Measurements from ENCODE around the gene ISCA2.
A peak's percentile ranks its signal among the peaks of the same experiment; 100 is the strongest.

The ISCA2 gene

DNA sequence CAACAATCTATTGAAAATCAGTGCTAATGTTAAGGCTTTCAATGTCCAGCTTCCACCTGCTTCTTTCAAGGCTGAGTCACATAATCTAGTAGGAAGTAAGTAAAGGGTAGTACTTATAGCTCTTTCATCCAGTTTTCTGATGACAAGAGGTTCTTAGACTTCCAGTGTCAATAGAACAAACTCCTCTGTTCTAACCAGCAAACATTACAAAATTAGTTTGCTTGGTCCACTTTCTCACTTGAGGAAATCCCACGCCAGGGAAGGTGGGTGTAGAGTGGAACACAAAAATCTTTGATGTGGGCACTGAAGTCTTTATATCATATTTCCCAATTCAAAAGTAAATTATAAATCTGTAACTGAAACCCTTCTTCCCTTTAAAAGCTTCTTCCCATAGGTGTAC is 3.1 kb upstream of the ISCA2 start:
- Histone ChIP-seq H3K9me3 (ENCODE audit: insufficient read depth, low read depth, low read length) (no peaks in the 10 kb centered on the region), H3K36me3 (ENCODE audit: insufficient read depth, low read length) (no peaks in the 10 kb centered on the region), H3K4me3 (ENCODE audit: low read length, poor library complexity, severe bottlenecking) (no peak overlapping the region), H3K9me2 (replicated peaks; ENCODE audit: low read depth, low read length) (no peaks in the 10 kb centered on the region), H3K9ac (ENCODE audit: low read depth, low read length, poor library complexity, severe bottlenecking) (no peak overlapping the region), H3K27me3 (ENCODE audit: insufficient read depth, low read length, poor library complexity, severe bottlenecking) (no peaks in the 10 kb centered on the region), H4K20me1 (ENCODE audit: insufficient read depth, low read length, poor library complexity, severe bottlenecking) (peaks cover 7% of the 10 kb centered on the region), H3K4me1 (ENCODE audit: insufficient read depth, low read length, poor library complexity, severe bottlenecking) (peaks cover 42% of the 10 kb centered on the region), H3F3A (ENCODE audit: low read depth) (peaks cover 8% of the 10 kb centered on the region), H3K79me2 (ENCODE audit: insufficient read depth, low read length) (peaks cover 29% of the 10 kb centered on the region), H3K4me2 (ENCODE audit: low read depth, low read length, poor library complexity, severe bottlenecking) (peak overlapping the region; percentile 22), H2AFZ (ENCODE audit: low read length) (no peak overlapping the region)
- TF ChIP-seq CTCF (conservative IDR thresholded peaks at IDR 0.05; ENCODE audit: low read length), result no peak
- no peak for TF ChIP-seq EZH2phosphoT487 (IDR thresholded peaks at IDR 0.05; ENCODE audit: borderline replicate concordance)

DNA sequence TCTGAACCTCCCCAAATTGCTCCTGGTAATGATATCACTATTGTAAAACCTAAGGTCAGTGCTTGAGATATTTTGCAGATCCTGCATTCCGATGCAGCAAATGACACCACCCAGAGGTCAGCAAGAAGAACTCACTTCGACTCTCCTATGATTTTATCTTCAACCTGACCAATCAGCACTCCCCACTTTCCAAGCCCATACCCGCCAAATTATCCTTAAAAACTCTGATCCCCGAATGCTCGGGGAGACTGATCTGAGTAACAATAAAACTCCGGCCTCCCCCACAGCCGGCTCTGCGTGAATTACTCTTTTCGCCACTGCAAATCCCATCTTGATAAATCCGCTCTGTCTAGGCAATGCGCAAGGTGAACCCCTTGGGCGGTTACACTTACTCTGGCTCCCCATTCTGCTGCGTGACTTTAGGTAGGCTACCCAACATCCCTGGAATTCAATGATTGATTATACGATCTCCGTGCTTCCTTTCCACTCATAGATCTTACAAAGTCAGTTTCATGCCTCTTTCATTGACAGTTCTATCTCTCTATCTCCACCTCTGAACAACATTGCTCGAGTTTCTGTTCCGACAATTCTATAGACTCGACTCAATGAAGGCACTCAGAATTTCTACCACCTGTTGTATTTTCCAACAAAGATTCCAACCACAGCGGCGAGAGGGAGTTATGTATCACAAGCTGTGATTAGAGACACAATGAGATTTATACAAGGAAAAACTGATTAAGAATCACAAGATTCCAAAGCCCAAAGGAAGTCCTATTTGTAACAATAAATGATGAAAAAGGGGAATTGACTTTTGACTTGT is 1.4 kb upstream of the ISCA2 start:
- H3K9me2 ChIP-seq (replicated peaks; ENCODE audit: low read depth, low read length), result no peaks in the 10 kb centered on the region
- H2AFZ ChIP-seq (ENCODE audit: low read length), result peak overlapping the region; percentile 95
- H3K36me3 ChIP-seq (ENCODE audit: insufficient read depth, low read length), result no peaks in the 10 kb centered on the region
- H3K9ac ChIP-seq (ENCODE audit: low read depth, low read length, poor library complexity, severe bottlenecking), result peak overlapping the region; percentile 86
- H3K4me1 ChIP-seq (ENCODE audit: insufficient read depth, low read length, poor library complexity, severe bottlenecking), result peaks cover 54% of the 10 kb centered on the region
- H3F3A ChIP-seq (ENCODE audit: low read depth), result peaks cover 13% of the 10 kb centered on the region
- no peaks in the 10 kb centered on the region for H3K27me3 ChIP-seq (ENCODE audit: insufficient read depth, low read length, poor library complexity, severe bottlenecking)
- H3K4me3 ChIP-seq (ENCODE audit: low read length, poor library complexity, severe bottlenecking), result peak overlapping the region; percentile 85
- H3K79me2 ChIP-seq (ENCODE audit: insufficient read depth, low read length), result peaks cover 32% of the 10 kb centered on the region
- no peaks in the 10 kb centered on the region for H3K9me3 ChIP-seq (ENCODE audit: insufficient read depth, low read depth, low read length)
- peak overlapping the region; percentile 88 for H3K4me2 ChIP-seq (ENCODE audit: low read depth, low read length, poor library complexity, severe bottlenecking)
- H4K20me1 ChIP-seq (ENCODE audit: insufficient read depth, low read length, poor library complexity, severe bottlenecking), result peaks cover 7% of the 10 kb centered on the region
- peak; percentile 61 for TF ChIP-seq CTCF (conservative IDR thresholded peaks at IDR 0.05; ENCODE audit: low read length)
- TF ChIP-seq EZH2phosphoT487 (IDR thresholded peaks at IDR 0.05; ENCODE audit: borderline replicate concordance), result no peak

- H3K4me1 ChIP-seq (ENCODE audit: insufficient read depth, low read length, poor library complexity, severe bottlenecking), result peaks cover 54% of the 10 kb centered on the region
- H3K79me2 ChIP-seq (ENCODE audit: insufficient read depth, low read length), result peaks cover 37% of the 10 kb centered on the region
- peak within 1 kb of the TSS; percentile 95 for H2AFZ ChIP-seq (ENCODE audit: low read length)
- no peaks in the 10 kb centered on the region for H3K36me3 ChIP-seq (ENCODE audit: insufficient read depth, low read length)
- H3K4me2 ChIP-seq (ENCODE audit: low read depth, low read length, poor library complexity, severe bottlenecking), result peak within 1 kb of the TSS; percentile 89
- TF ChIP-seq CTCF (conservative IDR thresholded peaks at IDR 0.05; ENCODE audit: low read length), result no peak
- TF ChIP-seq EZH2phosphoT487 (IDR thresholded peaks at IDR 0.05; ENCODE audit: borderline replicate concordance), result no peak
- no peaks in the 10 kb centered on the region for H3K9me3 ChIP-seq (ENCODE audit: insufficient read depth, low read depth, low read length)
- H3K27me3 ChIP-seq (ENCODE audit: insufficient read depth, low read length, poor library complexity, severe bottlenecking), result no peaks in the 10 kb centered on the region
- peaks cover 7% of the 10 kb centered on the region for H4K20me1 ChIP-seq (ENCODE audit: insufficient read depth, low read length, poor library complexity, severe bottlenecking)
- H3F3A ChIP-seq (ENCODE audit: low read depth), result peaks cover 13% of the 10 kb centered on the region
- peak within 1 kb of the TSS; percentile 98 for H3K4me3 ChIP-seq (ENCODE audit: low read length, poor library complexity, severe bottlenecking)
- H3K9me2 ChIP-seq (replicated peaks; ENCODE audit: low read depth, low read length), result no peaks in the 10 kb centered on the region
- H3K9ac ChIP-seq (ENCODE audit: low read depth, low read length, poor library complexity, severe bottlenecking), result peak within 1 kb of the TSS; percentile 90
Observed at GRCh38 chr14:74492776-74493342, 706 bp upstream of the ISCA2 start, which contains the start of gene NPC2. Gene NPC2, minus strand, starts transcription at chr14:74493305. Its CDS starts 31 bp downstream, at chr14:74493274.

All from Loucy (cell line).